Measurements from ENCODE around the gene PRMT7. TPM values are rescaled to one million over a fixed set of nuclear protein-coding genes. Genes with fewer than 3 reads are reported as not detected.
A peak's percentile ranks its signal among the peaks of the same experiment; 100 is the strongest.

Gene PRMT7
- total RNA-seq, 1 donor, result 42.7 TPM

- TF ChIP-seq, protein P1, sequence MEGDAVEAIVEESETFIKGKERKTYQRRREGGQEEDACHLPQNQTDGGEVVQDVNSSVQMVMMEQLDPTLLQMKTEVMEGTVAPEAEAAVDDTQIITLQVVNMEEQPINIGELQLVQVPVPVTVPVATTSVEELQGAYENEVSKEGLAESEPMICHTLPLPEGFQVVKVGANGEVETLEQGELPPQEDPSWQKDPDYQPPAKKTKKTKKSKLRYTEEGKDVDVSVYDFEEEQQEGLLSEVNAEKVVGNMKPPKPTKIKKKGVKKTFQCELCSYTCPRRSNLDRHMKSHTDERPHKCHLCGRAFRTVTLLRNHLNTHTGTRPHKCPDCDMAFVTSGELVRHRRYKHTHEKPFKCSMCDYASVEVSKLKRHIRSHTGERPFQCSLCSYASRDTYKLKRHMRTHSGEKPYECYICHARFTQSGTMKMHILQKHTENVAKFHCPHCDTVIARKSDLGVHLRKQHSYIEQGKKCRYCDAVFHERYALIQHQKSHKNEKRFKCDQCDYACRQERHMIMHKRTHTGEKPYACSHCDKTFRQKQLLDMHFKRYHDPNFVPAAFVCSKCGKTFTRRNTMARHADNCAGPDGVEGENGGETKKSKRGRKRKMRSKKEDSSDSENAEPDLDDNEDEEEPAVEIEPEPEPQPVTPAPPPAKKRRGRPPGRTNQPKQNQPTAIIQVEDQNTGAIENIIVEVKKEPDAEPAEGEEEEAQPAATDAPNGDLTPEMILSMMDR (IDR thresholded peaks at IDR 0.05; ENCODE audit: insufficient read depth, low read depth, low read length), result no peak
- no peak overlapping the region for H3K4me3 ChIP-seq (ENCODE audit: low read depth, low read length)
- DNase-seq (ENCODE audit: low read depth), result no peak
These were observed 51.6 kb downstream of the PRMT7 start for GRCh38 chr16:68362262-68362913.

GRCh38 chr16:68362947-68363657, 52.3 kb downstream of the PRMT7 start:
- no peak for DNase-seq (ENCODE audit: low read depth)
- TF ChIP-seq, protein P1 (IDR thresholded peaks at IDR 0.05; ENCODE audit: insufficient read depth, low read depth, low read length), result no peak
- no peak overlapping the region for H3K4me3 ChIP-seq (ENCODE audit: low read depth, low read length)

DNA sequence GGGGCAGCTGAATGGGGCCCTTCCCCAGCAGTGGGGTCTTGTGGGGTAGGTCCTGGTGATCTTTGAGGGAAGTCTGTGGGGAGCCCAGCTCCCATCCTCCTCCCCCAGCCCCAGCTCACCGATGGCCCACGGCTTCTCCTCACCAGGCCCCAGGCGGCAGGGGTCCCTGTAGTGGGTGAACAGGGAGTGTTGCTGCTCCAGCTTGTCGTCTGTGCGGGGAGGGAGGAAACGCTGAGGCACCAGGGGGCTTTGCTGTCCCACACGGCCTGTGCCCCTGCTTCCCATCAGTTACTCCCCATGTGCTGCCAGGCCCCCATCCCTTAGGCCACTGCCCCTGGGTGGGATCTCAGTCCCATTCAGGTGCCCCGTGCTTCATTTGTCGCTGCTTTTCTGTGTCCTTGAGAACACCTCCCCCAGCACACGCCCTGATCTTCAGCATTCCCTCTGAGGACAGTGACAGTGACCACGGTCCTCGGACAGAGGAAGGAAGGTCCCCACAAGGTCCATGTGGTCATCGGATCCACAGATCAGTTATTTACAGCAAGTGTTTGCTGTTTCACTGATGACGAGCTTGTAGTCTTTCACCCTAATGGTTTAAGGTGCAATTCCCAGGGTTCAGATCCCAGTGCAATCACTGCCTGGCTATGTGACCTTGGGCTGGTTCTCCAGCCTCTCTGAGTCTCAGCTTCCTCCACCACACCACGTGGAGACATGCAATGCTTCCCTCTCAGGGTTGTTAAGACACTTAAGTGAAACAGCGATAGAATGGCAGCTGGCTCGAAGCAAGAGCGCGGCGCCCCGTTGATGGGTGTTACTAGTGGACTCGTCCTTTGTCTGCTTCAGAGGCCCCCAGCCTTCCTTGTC, 53.1 kb downstream of the PRMT7 start:
- TF ChIP-seq, protein P1 (IDR thresholded peaks at IDR 0.05; ENCODE audit: insufficient read depth, low read depth, low read length), result no peak
- peak; percentile 19 for DNase-seq (ENCODE audit: low read depth)
- H3K4me3 ChIP-seq (ENCODE audit: low read depth, low read length), result no peak overlapping the region

DNA sequence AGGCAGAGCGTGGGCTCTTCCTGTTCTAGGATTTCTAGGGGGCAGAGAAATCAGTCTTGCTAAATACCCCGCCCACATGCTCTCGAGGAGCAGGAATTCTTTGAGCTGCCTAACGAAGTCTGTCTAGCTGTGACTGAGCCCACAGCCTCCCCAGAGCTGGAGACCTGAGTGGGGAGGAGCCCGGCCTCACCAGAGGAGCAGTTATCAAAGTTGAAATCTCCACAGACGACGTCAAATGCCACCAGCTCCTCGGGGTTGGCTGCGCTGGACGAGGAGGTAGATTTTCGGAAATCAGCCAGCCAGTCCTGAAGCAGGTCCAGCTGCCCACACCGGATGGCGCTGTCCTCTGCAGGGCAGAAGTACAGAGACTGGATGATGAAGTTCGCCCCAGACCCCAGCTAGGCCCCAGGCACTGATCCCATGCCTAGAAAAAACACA, 53.8 kb downstream of the PRMT7 start:
- TF ChIP-seq, protein P1 (IDR thresholded peaks at IDR 0.05; ENCODE audit: insufficient read depth, low read depth, low read length), result peak; percentile 17
- no peak overlapping the region for H3K4me3 ChIP-seq (ENCODE audit: low read depth, low read length)
- DNase-seq (ENCODE audit: low read depth), result peak; percentile 30

DNA sequence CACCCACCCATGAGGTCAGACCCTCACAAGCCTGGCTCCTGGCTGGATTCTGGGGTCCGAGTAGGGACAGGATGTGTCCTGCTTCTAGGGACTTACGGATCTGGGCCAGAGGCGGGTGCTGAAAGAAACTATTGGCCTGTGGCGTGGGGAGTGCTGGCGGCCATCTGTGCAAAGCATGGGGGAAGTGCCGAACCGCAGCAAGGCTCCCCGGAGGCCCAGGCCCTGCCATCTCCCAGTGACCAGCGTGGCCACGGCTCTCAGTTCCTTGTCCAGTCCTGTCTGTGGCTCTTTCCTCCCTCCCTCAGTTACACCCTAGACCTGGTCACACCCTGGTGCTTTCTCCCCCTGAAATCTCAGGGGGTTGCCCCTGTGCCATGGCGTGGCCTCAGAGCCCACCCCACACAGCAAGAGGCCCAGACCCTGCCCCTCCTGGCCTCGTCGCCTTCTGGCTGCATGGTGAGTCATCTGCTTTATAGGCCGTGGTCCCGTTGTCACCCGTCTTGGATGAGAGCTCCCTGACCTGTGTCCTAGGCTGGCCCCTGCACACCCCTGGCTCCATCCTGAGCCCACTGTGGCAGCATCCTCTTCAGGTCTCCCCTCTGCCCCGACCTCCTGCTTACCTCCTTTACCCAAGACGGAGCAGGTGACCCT, 54.5 kb downstream of the PRMT7 start:
- no peak overlapping the region for H3K4me3 ChIP-seq (ENCODE audit: low read depth, low read length)
- TF ChIP-seq, protein P1 (IDR thresholded peaks at IDR 0.05; ENCODE audit: insufficient read depth, low read depth, low read length), result no peak
- DNase-seq (ENCODE audit: low read depth), result no peak

- no peak for DNase-seq (ENCODE audit: low read depth)
- TF ChIP-seq, protein P1 (IDR thresholded peaks at IDR 0.05; ENCODE audit: insufficient read depth, low read depth, low read length), result no peak
- H3K4me3 ChIP-seq (ENCODE audit: low read depth, low read length), result no peak overlapping the region
These were observed 55.2 kb downstream of the PRMT7 start for GRCh38 chr16:68366062-68366461.
